Calu3 (cell line): ENCODE measurements around the gene ZCCHC24. TPM values are rescaled to one million over a fixed set of nuclear protein-coding genes. Genes with fewer than 3 reads are reported as not detected.

Source experiments
- BruUV-seq: library from RNA; stranded (reverse); fragments of 400-500 nt; replicated peaks from 2 replicates; lab custom pipeline; 2021; lab: Mats Ljungman, UMichigan
- CTCF ChIA-PET: fragments of 300-600 bp; sonication (Branson Sonifier 250); formaldehyde crosslinking; loops from one replicate; lab custom pipeline; 2022; ENCODE audit warnings: antibody characterized with exemption; lab: Charles Lee
- DNase-seq: peaks from one replicate; pipeline ENCODE4 v3.0.0; 2022
- H3K27ac Mint-ChIP-seq: one replicate; pipeline ENCODE4 v1.8.0; 2022; ENCODE audit warnings: mixed read lengths; ENCODE audit not compliant: unreplicated experiment
- H3K27me3 Mint-ChIP-seq: one replicate; pipeline ENCODE4 v1.8.0; 2022; ENCODE audit warnings: mixed read lengths; ENCODE audit not compliant: unreplicated experiment
- H3K36me3 Mint-ChIP-seq: one replicate; pipeline ENCODE4 v1.8.0; 2022; ENCODE audit warnings: mild to moderate bottlenecking, moderate library complexity, mixed read lengths; ENCODE audit not compliant: insufficient read depth, unreplicated experiment
- H3K4me1 Mint-ChIP-seq: one replicate; pipeline ENCODE4 v1.8.0; 2022; ENCODE audit warnings: mild to moderate bottlenecking, low read depth, mixed read lengths; ENCODE audit not compliant: unreplicated experiment
- H3K4me3 Mint-ChIP-seq: one replicate; pipeline ENCODE4 v1.8.0; 2022; ENCODE audit warnings: mild to moderate bottlenecking, low read depth, moderate library complexity, mixed read lengths; ENCODE audit not compliant: unreplicated experiment
- H3K9me3 Mint-ChIP-seq: one replicate; pipeline ENCODE4 v1.8.0; 2022; ENCODE audit warnings: low read depth, mixed read lengths; ENCODE audit not compliant: unreplicated experiment
- CTCF ChIP-seq: fragments of 200-600 bp; IDR thresholded peaks from one replicate; pipeline ENCODE4 v1.8.0; 2022; ENCODE audit warnings: antibody characterized with exemption; ENCODE audit not compliant: unreplicated experiment
- intact Hi-C: fragments of 100-400 bp; cut with micrococcal nuclease; formaldehyde crosslinking; loops from one replicate; pipeline ENCODE4 v1.10.0; 2022; ENCODE audit not compliant: unreplicated experiment
- total RNA-seq: library from RNA; stranded (reverse); gene quantifications from 2 replicates; pipeline ENCODE4 v1.2.3, GENCODE V29; 2022

The ZCCHC24 gene
- total RNA-seq, 1 experiment from 2014 or later, result 1.4 TPM

DNA sequence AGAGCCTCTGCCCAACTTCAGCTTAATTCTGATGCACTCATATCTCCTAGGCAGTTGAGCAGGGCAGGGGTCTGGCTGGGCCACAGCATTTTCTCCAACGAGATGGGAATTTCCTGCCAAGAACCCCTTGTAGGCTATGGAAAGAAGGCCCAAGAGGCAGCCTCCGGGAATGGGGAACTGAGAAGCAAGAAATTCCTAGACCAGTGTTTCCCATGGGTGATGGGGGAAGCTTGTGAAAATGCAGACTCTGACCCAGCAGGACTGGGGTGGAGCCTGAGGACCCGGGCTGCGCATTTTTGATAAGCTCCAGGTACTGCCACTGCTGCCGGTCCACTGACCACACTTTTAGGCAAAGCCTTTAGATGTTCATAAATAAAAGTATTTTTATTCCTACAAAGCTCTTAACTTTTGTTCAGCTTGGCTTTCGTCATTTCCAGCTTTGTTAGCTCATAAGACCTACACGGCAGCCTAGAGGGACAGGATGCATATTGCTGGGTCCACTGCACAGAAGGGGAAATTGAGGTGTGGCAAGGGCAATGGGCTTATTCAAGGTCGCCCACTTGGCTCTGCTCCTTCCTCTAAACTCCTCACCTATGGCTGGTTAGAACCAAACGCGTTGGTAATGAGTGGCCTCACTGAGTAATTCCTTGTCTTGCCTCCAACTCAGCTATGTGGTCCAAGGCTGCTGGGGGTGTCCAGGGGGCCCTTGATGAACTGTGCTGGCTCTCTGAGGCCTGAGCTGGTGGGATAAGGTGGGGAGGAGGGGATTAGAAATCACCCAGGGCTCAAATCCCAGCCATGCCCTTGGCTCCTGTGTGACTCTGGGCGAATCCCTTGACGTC, 29.5 kb downstream of the ZCCHC24 start:
- Mint-ChIP-seq H3K27ac (no peak overlapping the region), H3K36me3 (no peaks in the 10 kb centered on the region), H3K9me3 (no peaks in the 10 kb centered on the region), H3K27me3 (no peaks in the 10 kb centered on the region), H3K4me3 (no peak overlapping the region), H3K4me1 (no peaks in the 10 kb centered on the region)
- TF ChIP-seq CTCF, result no peak
- BruUV-seq, result no TSS peak
- no peak for DNase-seq
- intact Hi-C loops, result no loop called here
- CTCF ChIA-PET, result interaction anchor here (0.8 to 1.0 kb wide), 3 partner anchors 9 to 52 kb away, joined by 3 to 4 read pairs (median 4); no protein-coding TSS in a partner anchor

DNA sequence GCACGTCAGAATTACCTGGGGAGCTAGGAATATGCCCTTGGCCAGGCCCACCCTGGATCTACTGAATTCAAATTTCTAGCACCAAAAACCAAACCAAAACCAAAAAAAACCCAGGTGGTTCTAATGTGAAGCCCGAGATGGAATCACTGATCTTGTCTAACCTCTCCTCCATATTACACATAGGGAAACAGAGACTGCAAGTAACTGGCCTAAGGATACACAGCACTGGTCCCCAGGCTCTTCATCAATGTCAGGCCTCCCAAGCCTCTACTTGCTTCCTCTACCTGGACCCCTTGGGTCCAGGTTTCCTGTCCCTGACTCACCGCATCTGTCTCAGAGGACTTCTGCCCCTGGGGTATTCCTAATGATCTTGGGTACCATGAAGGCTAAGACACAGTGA, 30.7 kb downstream of the ZCCHC24 start:
- BruUV-seq, result no TSS peak
- intact Hi-C loops, result no loop called here
- no peak overlapping the region for H3K4me3 Mint-ChIP-seq
- CTCF ChIA-PET, result no interaction called here
- no peaks in the 10 kb centered on the region for H3K36me3 Mint-ChIP-seq
- no peaks in the 10 kb centered on the region for H3K9me3 Mint-ChIP-seq
- no peak for DNase-seq
- TF ChIP-seq CTCF, result no peak
- H3K27me3 Mint-ChIP-seq, result no peaks in the 10 kb centered on the region
- no peak overlapping the region for H3K27ac Mint-ChIP-seq
- no peaks in the 10 kb centered on the region for H3K4me1 Mint-ChIP-seq

GRCh38 chr10:79413196-79413595, 32.2 kb downstream of the ZCCHC24 start:
- intact Hi-C loops, result no loop called here
- H3K27me3 Mint-ChIP-seq, result no peaks in the 10 kb centered on the region
- H3K36me3 Mint-ChIP-seq, result no peaks in the 10 kb centered on the region
- H3K27ac Mint-ChIP-seq, result no peak overlapping the region
- CTCF ChIA-PET, result no interaction called here
- no peaks in the 10 kb centered on the region for H3K9me3 Mint-ChIP-seq
- no peak overlapping the region for H3K4me3 Mint-ChIP-seq
- BruUV-seq, result no TSS peak
- no peak for DNase-seq
- no peak for TF ChIP-seq CTCF
- no peaks in the 10 kb centered on the region for H3K4me1 Mint-ChIP-seq

DNA sequence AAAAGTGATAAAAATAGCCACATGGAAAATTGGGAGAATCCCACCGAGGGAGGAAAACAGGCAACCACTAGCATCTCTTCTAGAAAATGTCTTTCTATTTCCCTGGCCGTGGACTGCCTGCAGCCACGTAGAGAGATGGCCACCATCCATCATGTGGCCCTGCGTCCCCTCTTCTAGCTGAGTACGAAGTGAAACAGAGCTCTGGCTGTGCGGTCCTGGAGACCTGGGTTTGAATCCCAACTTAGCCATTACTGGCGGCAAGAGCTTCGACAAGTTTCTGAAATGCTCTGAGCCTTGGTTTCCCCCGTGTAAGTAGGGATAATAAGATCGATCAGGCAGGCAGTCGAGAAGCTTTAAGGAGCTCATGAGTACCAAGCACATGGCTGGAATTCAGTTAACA, 32.9 kb downstream of the ZCCHC24 start:
- no peak for DNase-seq
- intact Hi-C loops, result no loop called here
- H3K27ac Mint-ChIP-seq, result no peak overlapping the region
- no TSS peak for BruUV-seq
- no peaks in the 10 kb centered on the region for H3K36me3 Mint-ChIP-seq
- H3K4me1 Mint-ChIP-seq, result no peaks in the 10 kb centered on the region
- CTCF ChIA-PET, result no interaction called here
- TF ChIP-seq CTCF, result no peak
- H3K9me3 Mint-ChIP-seq, result no peaks in the 10 kb centered on the region
- no peaks in the 10 kb centered on the region for H3K27me3 Mint-ChIP-seq
- H3K4me3 Mint-ChIP-seq, result no peak overlapping the region
